ENCODE results near the gene PNMA8A.
A peak's percentile ranks its signal among the peaks of the same experiment; 100 is the strongest.

Gene PNMA8A

DNA sequence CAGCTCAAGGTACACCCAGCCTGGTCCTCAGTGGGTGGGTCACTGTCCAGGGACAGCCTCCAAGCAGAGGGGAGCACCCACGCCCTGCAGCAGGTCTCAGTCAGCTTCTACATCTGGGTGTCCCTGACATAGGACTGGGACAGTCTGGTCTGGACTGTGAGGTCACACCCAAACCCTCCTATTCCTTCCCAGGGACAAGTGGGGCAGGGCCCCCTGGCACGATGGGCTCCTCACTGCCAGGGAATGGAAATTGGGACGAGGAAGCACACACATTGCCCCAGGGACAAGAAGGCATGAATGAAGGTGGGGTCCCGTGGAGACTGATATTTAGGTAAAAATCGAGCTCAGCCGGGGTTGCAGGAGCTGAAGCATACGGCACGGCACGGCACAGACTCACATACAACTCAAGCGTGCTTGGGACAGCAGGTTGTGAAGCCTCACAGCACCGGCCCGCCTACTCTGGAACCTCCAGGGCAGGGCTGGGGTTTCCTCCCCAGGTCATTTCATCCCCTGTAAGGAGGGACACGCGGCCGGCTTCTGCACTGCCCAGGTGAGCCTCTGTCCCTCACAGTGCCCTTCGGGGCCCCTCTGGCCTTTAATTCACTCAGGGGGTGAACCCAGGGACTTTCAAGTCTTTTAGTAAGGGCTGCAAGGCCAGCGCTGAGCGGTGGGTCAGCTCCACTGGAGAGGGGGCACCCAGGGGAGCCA, 20.8 kb upstream of the PNMA8A start:
- no peak for DNase-seq

DNA sequence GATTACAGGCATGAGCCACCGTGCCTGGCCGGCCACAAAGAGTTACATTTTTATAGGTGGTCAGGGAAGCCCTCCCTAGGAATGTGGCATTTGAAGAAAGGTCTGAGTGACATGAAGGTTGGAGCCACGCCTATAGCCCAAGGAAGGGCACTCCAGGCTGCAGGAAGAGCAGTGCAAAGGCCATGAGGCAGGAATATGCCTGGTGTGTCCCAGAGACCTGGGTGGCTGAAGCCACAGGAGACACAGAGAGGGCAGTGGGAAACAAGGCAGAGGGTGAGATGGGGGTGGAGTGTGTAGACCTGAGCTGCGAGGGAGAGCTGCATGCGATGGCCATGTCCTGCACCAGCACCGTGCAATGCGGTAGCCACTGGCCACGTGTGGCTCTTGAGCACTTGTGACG, 19.4 kb upstream of the PNMA8A start:
- DNase-seq: no peak

DNA sequence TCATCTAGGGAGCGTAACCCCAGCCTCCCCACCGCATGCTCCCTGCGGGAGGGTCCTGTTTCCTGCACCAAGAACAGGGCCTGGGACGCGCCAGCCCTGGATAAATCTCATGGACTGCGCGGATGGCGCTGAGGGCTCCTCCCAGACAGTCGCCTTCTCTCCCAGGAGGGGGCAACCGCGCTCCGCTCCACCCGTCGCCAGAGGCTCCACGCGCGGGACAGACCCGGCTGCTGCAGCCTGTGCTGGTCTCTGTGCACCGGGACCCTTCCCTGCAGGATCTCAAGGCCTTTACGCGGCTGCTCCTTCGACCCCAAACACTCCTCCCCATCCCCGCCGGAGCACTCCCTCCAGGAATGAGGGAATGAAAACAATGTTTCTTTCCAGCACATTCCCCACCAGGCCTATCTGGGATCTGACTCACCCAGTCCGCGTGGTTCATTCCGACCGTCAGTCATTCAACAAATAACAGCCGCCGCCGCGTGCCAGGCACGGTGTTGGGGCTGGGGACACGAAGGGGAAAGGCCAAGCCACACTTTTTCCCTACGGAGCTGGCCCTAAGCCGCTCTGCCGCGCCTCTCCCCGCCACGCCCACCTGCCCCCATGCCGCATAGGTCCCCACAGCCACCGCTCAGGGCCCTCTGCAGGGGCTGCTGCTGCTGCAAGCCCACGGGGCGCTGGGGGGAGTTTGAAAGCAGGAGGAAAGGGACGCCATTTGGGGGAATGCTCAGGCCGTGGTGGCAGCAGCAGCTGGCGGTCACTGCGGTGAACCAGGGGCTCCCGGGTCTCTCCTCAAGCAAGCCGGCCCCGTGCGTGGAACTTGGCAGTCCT, 18.3 kb upstream of the PNMA8A start:
- DNase-seq: peak; percentile 50

DNA sequence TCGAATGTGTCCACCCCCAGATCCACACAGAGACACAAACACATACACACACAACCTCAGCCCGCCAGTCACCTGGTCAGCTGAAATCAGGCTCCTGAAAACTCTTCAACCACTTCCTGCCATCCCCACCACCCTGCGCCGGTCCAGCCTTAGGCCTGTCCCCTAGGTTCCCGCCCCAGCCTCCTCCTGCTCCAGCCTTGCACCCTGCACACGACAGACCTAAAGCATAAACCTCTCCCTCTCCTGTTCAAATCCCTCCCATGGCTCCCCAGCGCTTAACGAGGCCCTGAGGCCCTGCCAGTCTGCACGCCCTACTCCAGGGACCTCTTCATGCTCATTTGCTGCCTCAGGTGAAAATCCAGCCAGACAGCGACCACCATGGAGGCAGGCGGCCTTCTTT, 17.2 kb upstream of the PNMA8A start:
- no peak for DNase-seq

DNA sequence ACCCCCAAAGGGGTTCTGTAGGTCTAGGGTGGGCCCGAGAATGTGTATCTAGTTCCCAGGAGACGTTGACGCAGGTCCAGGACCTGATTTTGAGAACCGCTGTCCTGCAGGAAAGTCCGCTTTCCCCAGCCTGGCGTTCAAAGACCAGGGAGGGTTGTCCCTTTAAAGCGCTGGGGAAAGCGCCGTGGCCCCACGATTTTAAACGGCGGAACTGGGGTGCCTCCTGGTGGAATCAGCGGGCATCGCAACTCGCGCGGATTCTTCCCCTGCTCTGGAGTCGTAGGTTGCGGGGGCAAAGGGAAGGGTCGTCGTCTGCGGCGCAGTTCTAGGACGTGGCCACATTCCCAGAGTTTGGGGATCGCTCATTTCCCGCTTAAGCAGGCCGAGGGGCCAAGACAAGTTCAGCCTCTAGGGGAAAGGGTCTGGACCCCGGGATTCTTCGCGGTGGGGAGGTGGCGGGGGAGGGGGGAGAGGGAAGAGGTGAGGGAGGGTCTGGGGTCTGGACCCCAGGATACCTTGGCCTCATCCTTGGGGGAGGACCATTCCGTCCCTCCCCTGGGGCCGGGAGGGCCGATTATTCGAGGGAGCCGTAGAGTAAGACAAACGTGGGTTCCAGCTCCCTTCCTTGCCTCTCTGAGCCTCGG, 16.6 kb upstream of the PNMA8A start:
- DNase-seq: peak; percentile 77

DNA sequence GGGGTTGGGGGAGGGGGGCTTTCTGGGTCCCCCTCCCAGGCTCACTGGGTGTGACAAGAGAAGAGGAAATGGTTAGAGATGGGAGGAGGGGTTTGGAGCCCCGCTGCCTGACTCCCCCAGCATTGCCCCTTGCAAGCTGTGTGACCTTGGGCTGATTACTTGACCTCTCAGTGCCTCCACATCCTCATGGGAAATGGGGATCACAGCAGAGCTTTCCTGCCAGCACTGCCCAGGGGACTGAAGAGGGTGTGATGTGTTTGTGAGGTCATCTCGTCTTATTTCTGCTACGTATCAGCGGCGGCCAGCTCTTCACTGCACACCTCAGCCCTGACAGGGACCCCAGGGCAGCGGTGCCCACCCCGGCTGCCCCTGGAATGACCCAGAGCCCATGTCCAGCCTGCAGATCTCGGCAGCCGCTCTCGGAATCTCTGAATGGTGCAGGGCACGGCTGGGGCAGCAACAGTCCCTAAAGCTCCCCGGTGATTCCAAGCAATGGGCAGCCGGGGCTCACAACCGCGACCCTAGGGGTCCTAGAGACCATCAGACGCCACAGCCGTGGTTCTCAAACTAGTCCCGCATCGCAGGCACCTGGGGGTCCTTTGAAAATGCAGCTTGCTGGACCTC, 15.9 kb upstream of the PNMA8A start:
- DNase-seq: no peak

DNA sequence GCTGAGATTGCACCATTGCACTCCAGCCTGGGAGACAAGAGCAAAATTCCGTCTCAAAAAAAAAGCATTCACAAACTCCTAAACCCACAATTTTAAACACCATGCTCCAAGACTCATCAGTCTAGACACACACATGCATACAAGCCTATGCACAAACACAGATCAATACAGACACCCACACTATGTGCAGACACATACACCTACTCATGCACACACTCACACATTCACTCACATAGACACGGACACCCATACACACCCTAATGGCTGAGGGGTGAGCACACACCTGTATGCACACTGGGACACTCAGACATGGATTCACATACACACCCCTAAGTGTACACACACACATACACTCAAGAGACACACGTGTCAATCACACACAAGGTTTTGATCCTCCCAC, 15.0 kb upstream of the PNMA8A start:
- DNase-seq: no peak

DNA sequence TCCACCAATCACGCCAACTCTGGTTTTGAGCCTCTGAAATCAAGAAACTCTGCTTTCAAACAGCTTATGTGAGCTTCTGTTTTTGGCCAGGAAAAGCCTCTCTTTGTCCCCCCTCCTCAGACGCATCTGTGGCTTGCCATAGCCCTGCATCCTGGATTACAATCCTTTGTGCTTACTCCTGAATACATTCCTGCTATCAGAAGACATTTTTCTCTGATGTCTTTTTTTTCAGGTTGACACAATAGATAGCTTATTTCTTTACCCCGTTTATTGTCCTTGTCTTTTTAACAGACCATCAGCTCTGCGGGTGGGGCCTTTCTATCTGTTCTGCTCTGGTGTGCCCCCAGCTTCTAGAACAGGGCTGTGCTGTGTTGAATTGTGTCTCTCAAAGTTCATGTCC, 13.3 kb upstream of the PNMA8A start:
- no peak for DNase-seq

DNA sequence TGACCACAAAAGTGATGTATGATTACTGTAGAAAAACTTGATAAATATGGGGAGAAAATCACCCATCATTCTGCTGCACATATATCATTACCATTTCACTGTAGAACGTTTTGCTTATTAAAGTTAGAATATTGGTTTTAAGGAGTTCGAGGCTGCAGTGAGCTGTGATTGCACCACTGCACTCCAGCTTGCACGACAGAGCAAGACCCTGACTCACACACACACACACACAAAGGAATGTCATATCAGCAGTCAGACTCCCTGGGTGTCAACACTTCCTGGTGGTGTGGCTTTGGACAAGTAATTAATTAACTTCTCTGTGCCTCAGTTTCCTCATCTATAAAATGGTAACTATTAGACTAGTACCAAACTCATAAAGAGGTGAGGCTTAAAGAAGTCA, 11.3 kb upstream of the PNMA8A start:
- DNase-seq: no peak

DNA sequence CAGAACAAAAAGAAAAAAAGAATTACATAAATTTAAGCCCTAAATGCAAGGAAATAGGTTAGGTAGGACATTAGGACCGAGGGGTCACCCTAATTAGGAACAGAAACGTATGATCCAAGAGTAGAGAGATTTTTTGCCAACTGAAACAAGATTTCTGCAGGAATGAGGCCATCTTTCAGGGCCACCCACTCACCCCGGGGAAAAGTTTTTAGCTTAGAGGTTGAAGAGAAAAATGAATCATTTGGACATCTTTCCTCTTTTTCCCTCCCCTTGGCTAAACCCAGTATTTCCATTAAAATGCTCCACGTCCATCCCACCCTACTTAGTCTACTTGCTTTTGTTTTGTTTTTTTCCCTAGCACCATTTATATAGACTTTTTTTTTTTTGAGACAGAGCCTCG, 10.6 kb upstream of the PNMA8A start:
- DNase-seq: no peak

DNA sequence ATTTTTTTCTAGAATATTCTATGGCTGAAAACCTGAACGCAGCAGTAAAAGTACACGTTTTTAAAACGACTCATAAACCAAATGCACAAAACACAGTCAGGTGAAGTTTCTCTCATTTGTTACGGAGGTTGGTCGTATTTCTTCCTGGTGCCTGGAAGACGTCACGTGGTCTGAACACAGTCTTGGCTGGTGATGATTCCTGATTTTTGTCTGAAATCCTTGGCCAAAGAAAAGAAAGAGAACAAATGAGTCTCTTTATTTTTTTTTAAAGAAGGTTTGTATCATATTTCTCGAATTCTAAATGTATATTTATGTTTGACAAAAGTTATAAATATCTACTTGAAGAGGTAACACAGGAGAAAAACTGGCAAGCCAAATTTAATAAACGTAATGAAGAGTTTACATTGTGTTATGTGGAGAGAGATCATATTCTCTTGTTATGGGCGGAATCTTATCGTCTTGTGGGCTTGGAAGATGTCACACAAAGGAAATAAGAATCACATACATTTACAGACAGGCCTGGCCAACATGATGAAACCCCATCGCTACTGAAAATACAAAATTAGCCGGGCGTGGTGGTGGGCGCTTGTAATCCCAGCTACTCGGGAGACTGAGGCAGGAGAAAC, 10.0 kb upstream of the PNMA8A start:
- no peak for DNase-seq

DNA sequence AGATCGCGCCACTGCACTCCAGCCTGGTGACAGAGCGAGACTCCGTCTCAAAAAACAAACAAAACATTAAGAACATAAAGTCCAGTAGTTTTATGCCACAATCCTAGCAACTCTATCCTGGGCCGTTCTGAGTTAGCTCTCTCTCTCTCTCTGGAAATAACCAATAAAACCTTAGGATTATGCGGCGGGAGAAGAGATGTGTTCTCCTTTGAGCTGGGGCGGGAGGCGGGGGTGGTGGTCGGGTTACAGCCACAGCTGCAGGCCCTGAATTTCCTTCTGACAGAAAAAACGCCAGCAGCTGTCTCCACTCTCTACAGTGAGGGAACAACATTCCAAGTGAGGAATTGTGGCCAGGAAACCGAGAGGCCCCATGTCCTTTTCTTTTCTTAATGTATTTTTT, 9.1 kb upstream of the PNMA8A start:
- no peak for DNase-seq

DNA sequence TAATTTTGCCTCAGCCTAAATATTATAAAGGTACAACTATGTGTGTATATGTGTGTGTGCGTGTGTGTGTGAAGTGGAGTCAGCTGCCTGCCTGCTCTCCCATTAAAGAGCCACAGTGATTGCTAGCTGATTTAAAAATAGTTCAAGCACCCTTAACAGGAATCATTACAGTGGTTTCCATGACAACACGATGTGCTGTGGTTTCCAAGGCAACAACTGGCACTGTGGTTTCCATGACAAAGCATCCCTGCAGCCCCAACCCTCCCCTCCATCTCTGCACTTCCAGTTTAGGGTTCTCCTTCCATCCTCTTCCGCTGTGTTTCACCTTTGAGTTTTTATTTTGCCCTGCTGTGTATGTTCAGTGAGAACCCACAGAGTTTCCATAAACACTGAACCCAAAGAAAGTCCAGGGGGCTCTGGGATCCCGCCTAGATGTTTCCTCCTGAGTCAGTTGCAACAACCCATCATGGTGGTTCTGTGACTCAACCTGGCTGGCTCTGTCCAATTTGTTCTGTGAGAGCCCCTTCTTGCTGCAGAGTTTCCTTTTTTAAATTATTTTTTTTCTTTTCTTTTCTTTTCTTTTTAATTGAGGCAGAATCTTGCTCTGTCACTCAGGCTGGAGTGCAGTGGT, 7.1 kb upstream of the PNMA8A start:
- no peak for DNase-seq

DNA sequence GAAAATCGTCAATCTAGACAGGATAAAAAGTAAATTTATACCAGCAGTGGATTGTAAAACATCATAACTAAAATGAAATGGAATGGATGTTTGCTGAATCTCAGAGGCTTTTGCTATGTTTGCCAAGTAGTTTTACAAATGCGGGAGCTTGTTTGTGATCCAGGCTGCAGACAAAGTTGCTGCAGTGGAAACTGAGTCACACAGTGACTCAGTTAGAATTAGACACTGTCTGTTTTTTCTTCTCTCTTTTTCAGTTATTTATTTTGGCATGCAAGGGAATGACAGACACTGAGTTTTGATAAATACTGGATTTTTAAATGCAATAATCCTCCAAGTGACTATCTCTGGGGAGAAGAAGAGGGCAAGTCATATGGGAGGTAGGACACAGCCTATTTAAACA, 4.6 kb upstream of the PNMA8A start:
- no peak for DNase-seq

DNA sequence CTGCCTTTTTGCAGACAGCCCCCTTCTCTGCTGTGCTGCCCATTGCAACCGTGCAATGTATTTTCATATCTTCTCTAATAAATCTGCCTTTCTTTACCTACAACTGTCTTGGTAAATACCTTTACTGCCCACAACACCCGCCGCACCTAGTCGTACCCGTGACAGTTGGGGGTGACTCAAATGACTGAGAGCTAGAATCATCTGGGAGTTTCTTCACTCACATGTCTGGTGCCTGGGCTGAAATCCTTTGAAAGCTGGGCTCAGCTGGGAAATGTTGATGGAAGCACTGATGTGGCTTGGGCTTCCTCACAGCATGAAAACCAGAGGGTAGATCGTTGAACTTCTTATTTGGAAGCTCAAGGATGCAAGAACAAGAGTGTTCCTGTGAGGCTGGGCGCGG, 2.8 kb upstream of the PNMA8A start:
- no peak for DNase-seq

DNA sequence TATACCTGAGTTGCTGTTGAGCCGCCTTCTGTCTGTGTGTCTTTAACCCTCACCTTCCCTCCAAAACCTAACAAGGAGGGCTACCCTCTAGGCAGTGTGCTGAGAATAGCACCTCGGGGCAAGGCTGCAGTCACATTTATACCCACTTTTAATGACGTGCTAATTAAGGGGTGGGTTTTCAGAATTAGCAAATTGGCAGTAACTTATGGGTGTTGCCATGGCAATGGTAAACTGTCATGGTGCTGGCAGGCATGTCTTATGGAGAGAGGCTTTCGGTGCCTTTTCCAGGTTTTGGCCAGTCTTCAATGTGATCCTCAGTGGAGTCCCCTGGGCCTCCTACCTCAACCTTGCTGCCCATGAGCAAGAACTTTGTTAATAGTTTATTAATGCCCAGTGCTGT, 1.2 kb upstream of the PNMA8A start:
- no peak for DNase-seq

DNA sequence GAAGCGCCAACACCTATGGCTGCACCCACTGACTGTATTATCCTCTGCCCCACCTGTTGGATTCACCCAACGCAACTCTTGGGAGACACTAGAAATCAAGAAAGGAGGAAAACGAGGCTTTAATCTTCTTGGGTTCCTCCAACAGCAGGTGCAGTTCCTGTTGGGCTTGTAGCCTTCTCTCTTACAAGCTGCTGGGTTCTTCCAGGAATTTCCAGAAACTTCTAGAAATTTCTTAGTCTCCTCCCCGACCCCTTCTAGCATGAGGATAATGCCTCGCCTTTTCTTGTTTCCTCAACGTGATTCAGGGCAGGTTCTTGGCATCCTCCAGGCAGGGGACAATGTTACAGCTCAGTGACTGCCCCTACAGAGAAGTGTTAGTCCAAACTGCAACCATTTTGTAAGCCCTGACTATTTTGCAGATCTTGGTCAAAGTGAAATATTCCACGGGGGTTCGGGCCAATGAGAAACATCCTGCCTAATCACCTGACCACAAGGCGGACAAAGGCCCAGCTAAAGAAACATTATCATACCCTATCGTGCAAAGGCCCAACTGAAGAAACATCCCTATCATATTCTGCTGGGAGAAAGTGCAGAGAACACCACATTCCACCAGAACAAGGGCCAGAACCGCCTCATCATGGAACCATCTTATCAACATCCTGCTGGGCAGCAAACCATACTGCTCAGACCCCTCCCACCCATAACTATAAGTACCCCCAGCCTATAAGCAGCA, 614 bp upstream of the PNMA8A start:
- no peak for DNase-seq

DNA sequence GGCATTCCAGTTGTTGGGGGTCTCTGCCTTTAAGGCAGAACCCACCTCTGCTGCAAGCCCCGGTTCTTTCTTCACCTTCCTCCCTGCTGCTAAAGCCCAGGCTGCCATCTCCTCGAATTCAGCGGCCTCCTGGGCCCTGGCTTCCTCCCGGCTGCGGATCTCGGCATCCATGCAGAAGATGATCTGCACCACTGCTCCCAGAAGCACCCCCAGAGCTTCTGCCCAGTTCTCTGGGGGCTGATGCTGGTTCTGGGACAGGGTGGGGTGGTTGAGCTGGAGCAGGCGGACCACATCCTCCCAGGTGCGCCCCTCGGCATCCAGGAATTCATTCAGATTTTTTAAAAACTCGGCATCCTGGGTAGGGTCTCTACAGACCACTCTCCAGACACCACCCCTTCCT, 987 bp downstream of the PNMA8A start:
- no peak for DNase-seq

DNA sequence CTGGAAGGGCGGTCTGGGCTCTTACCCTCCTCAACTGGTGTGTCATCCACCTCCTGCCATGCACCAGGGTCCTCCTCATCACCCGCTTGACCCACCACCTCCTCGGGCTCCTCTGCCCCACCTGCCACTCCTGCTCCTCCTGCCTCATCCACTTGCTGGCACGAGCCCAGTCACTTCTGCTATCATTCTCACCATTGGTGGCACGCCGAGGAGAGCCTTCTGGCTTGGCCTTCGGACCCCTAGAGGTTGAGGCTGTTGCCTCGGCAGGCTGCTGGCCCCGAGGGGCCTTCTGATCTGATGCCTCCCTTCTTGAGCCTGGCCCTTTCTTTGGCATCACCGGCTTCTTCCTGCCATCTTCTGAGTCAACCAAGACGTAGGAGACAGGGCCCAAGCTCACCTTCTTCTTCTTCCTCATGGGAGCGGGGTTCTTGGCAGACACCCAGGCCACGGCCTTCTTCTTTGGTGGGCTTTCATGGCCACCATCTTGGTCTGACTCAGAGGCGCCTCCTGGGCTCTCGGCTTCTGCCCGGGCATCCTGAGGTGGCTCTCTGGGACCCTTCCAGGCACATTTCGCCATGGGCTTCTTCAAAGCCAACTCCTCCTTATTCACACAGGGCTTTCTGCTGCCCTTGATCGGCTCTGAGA, 1.7 kb downstream of the PNMA8A start:
- DNase-seq: no peak

DNA sequence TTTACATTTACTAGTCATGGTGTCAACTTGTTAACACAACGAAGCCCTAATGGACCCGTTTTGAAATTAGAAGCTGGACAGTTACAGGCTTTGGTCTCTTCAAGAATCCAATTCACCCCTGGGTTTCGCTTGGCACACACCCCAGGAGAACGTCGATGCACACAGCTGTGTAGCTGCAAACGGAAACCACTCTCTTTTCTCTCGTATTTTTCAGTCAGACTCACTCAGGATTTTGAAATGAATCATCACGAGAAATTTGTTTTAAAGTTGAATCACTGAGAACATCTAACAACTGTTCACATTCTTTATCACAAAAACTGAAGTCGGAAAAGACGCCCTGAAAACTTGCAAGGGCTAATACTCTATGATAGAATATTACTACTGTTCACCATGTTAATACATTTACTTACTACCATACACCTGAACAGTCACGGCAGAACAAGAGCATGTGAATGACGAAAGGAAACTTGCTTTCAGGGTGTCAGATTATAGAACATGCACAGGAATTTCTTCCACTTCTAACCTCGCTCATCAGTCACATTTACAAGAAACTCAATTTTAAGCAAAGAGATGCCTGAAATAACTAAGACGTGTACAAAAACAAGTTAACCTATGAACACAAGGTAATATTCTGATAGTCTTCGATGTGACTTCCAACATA, 4.7 kb downstream of the PNMA8A start:
- DNase-seq: no peak

DNA sequence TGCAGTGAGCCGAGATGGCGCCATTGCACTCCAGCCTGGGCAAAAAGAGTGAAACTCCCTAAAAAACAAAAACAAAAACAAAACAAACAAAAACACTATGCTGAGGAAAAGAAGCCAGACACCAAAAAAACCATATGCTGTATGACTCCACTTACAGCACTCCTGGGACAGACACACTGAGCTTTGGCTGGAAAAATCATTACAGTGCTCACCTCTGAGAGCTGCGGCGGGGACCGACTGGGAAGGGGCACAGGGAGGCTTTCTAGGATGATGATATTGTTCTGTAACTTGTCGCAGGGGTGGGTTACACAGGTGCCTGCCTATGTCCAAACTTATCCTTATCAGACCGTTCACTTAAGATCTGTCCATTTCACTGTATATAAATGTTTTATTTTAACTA, 7.8 kb downstream of the PNMA8A start:
- no peak for DNase-seq
